ENCODE measurements around the gene BDNF. TPM values are rescaled to one million over a fixed set of nuclear protein-coding genes. Genes with fewer than 3 reads are reported as not detected.

BDNF gene
- total RNA-seq, 1 donor from 2014 or later, result 4.3 TPM

- no peak overlapping the region for H3K27ac ChIP-seq
- no peak for TF ChIP-seq CTCF (IDR thresholded peaks at IDR 0.05)
These were observed 86.2 kb downstream of the BDNF start for GRCh38 chr11:27614092-27614491.

GRCh38 chr11:27612932-27613880 lies 87.0 kb downstream of the BDNF start:
- no peak overlapping the region for H3K4me3 ChIP-seq
- intact Hi-C loops (cut with DNase I), result no loop called here
- H3K27me3 ChIP-seq, result no peaks in the 10 kb centered on the region
- H3K36me3 ChIP-seq, result no peaks in the 10 kb centered on the region
- H3K27ac ChIP-seq, result no peak overlapping the region
- no peaks in the 10 kb centered on the region for H3K9me3 ChIP-seq
- TF ChIP-seq CTCF (IDR thresholded peaks at IDR 0.05), result no peak
- ATAC-seq, result no peak
- no peaks in the 10 kb centered on the region for H3K4me1 ChIP-seq
- DNase-seq, result no peak

More at GRCh38 chr11:27614092-27614491, 86.2 kb downstream of the BDNF start:
- Histone ChIP-seq H3K36me3 (no peaks in the 10 kb centered on the region), H3K4me1 (no peaks in the 10 kb centered on the region), H3K9me3 (no peaks in the 10 kb centered on the region), H3K27me3 (no peaks in the 10 kb centered on the region), H3K4me3 (no peak overlapping the region)
- DNase-seq, result no peak
- intact Hi-C loops (cut with DNase I), result no loop called here
- ATAC-seq, result no peak

- DNase-seq (no peak), ATAC-seq (no peak)
- Histone ChIP-seq H3K36me3 (no peaks in the 10 kb centered on the region), H3K4me3 (no peak overlapping the region), H3K4me1 (no peaks in the 10 kb centered on the region), H3K27ac (no peak overlapping the region), H3K9me3 (no peaks in the 10 kb centered on the region), H3K27me3 (no peaks in the 10 kb centered on the region)
- TF ChIP-seq CTCF (IDR thresholded peaks at IDR 0.05), result no peak
- intact Hi-C loops (cut with DNase I), result no loop called here
These were observed 88.3 kb downstream of the BDNF start for GRCh38 chr11:27611947-27612455.

GRCh38 chr11:27611390-27611789 lies 88.9 kb downstream of the BDNF start:
- TF ChIP-seq CTCF (IDR thresholded peaks at IDR 0.05), result no peak
- no peak overlapping the region for H3K4me3 ChIP-seq
- H3K36me3 ChIP-seq, result no peaks in the 10 kb centered on the region
- H3K9me3 ChIP-seq, result no peaks in the 10 kb centered on the region
- ATAC-seq, result no peak
- DNase-seq, result no peak
- H3K27ac ChIP-seq, result no peak overlapping the region
- intact Hi-C loops (cut with DNase I), result no loop called here
- H3K27me3 ChIP-seq, result no peaks in the 10 kb centered on the region
- no peaks in the 10 kb centered on the region for H3K4me1 ChIP-seq

GRCh38 chr11:27610946-27611345 lies 89.3 kb downstream of the BDNF start:
- no peaks in the 10 kb centered on the region for H3K27me3 ChIP-seq
- H3K27ac ChIP-seq, result no peak overlapping the region
- no peaks in the 10 kb centered on the region for H3K4me1 ChIP-seq
- no peaks in the 10 kb centered on the region for H3K9me3 ChIP-seq
- no peaks in the 10 kb centered on the region for H3K36me3 ChIP-seq
- ATAC-seq (no peak), DNase-seq (no peak)
- H3K4me3 ChIP-seq, result no peak overlapping the region
- TF ChIP-seq CTCF (IDR thresholded peaks at IDR 0.05), result no peak
- intact Hi-C loops (cut with DNase I), result no loop called here

All from upper lobe of right lung (tissue), 1 donor.